ENCODE data around the gene TMEM131.

DNA sequence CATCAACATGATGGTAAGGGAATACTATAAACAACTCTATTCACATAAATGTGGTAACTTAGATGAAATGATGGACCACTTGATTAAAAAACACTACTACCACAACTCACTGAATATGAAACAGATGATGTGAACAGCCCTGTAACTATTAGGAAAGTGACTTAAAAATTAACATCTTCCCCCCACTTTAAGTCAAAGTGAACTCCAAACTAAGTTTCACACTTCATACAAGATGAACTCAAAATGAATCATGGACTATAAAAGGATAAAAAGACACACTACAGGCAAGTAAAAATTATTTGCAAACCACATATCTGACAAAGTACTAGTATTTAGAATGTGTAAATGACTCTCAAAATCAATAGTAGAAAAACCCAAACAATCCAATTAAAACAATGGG lies 210.8 kb downstream of the TMEM131 start:
- no peak for TF ChIP-seq CTCF (IDR thresholded peaks at IDR 0.05)
- TF ChIP-seq POLR2A (IDR thresholded peaks at IDR 0.05): no peak

Data from testis (tissue), 2 donors.